ENCODE data around the gene WDR64. TPM values are rescaled to one million over a fixed set of nuclear protein-coding genes. Genes with fewer than 3 reads are reported as not detected.

The WDR64 gene
- total RNA-seq, 1 experiment from 2014 or later: not detected

- peak; percentile 91 for DNase-seq (ENCODE audit: low read depth)
Observed at GRCh38 chr1:241837901-241838300, 185.8 kb downstream of the WDR64 start.

GRCh38 chr1:241838897-241839296 is 186.8 kb downstream of the WDR64 start:
- DNase-seq (ENCODE audit: low read depth): no peak

GRCh38 chr1:241839369-241839979 is 187.4 kb downstream of the WDR64 start:
- no peak for DNase-seq (ENCODE audit: low read depth)

- DNase-seq (ENCODE audit: low read depth): no peak
Observed at GRCh38 chr1:241840164-241840563, 188.1 kb downstream of the WDR64 start.

GRCh38 chr1:241841691-241842090 is 189.6 kb downstream of the WDR64 start:
- DNase-seq (ENCODE audit: low read depth): peak; percentile 32

- DNase-seq (ENCODE audit: low read depth): peak; percentile 33
Observed at GRCh38 chr1:241842565-241842964, 190.5 kb downstream of the WDR64 start.

GRCh38 chr1:241844593-241844992 is 192.5 kb downstream of the WDR64 start:
- no peak for DNase-seq (ENCODE audit: low read depth)

GRCh38 chr1:241846375-241846774 is 194.3 kb downstream of the WDR64 start:
- no peak for DNase-seq (ENCODE audit: low read depth)

- DNase-seq (ENCODE audit: low read depth): no peak
Observed at GRCh38 chr1:241846862-241847539, 194.9 kb downstream of the WDR64 start.

- no peak for DNase-seq (ENCODE audit: low read depth)
Observed at GRCh38 chr1:241847540-241847795, 195.4 kb downstream of the WDR64 start.

- DNase-seq (ENCODE audit: low read depth): peak; percentile 91
Observed at GRCh38 chr1:241847796-241848685, 196.0 kb downstream of the WDR64 start, which contains the start of gene EXO1. Gene EXO1, plus strand, starts transcription at chr1:241848204. Its CDS starts 2,222 bp downstream, at chr1:241850426.

GRCh38 chr1:241848686-241849344 is 196.7 kb downstream of the WDR64 start:
- DNase-seq (ENCODE audit: low read depth): no peak

- no peak for DNase-seq (ENCODE audit: low read depth)
Observed at GRCh38 chr1:241849345-241849695, 197.2 kb downstream of the WDR64 start.

Other genes starting within 250 kb of the WDR64 start
- 84.7 and 87.0 TPM in 2 replicates for gene FH, start 132.5 kb upstream of the WDR64 start, total RNA-seq (2014; rRNA removed; shearing (Covaris generic))
- gene KMO, start 119.9 kb upstream of the WDR64 start, total RNA-seq (2014; rRNA removed; shearing (Covaris generic)): 0.60 and 1.3 TPM in 2 replicates
- gene CHML, start 11.9 kb upstream of the WDR64 start, total RNA-seq (2014; rRNA removed; shearing (Covaris generic)): 8.8 and 9.7 TPM in 2 replicates
- gene OPN3, start 11.9 kb upstream of the WDR64 start, total RNA-seq (2014; rRNA removed; shearing (Covaris generic)): 38.3 and 49.4 TPM in 2 replicates
- gene EXO1, start 195.9 kb downstream of the WDR64 start, total RNA-seq (2014; rRNA removed; shearing (Covaris generic)): 23.4 and 29.9 TPM in 2 replicates